HepG2 (cell line): ENCODE measurements around the gene DIPK1B.

ENCODE experiments used
- POLR2AphosphoS5 ChIP-seq: IDR thresholded peaks from 2 replicates; pipeline ENCODE4 v1.6.1; 2012; ENCODE audit warnings: low read depth, low read length
- SIN3A ChIP-seq: IDR thresholded peaks from 2 replicates; pipeline ENCODE4 v1.6.1; 2011; ENCODE audit warnings: low read depth, mild to moderate bottlenecking, control low read depth, low read length, borderline replicate concordance
- ZNF841 ChIP-seq: sonication (generic); formaldehyde crosslinking; IDR thresholded peaks from 2 replicates; pipeline ENCODE4 v1.8.1; 2023; ENCODE audit warnings: missing genetic modification reagents, borderline replicate concordance

- TF ChIP-seq ZNF841 (CRISPR knock-in tag) (no peak), SIN3A (no peak), POLR2AphosphoS5 (no peak)
These were observed 29.1 kb upstream of the DIPK1B start for GRCh38 chr9:136683173-136683745.
